HepG2 (cell line): ENCODE results near the gene RAPGEFL1. TPM values are rescaled to one million over a fixed set of nuclear protein-coding genes. Genes with fewer than 3 reads are reported as not detected.
A peak's percentile ranks its signal among the peaks of the same experiment; 100 is the strongest.

Source experiments
- ATF1 ChIP-seq: IDR thresholded peaks from 2 replicates; pipeline ENCODE4 v1.6.1; 2016; ENCODE audit warnings: mild to moderate bottlenecking, control low read depth
- ATM ChIP-seq: fragments of 450-650 bp; IDR thresholded peaks from 2 replicates; pipeline ENCODE4 v1.7.1; 2017; ENCODE audit warnings: mild to moderate bottlenecking, borderline replicate concordance
- CHD4 ChIP-seq: fragments of 200-600 bp; sonication (generic); IDR thresholded peaks from 2 replicates; pipeline ENCODE4 v1.7.0; 2017; ENCODE audit warnings: mild to moderate bottlenecking, low read length, borderline replicate concordance
- ESRRA ChIP-seq: sonication (generic); formaldehyde crosslinking; IDR thresholded peaks from 2 replicates; pipeline ENCODE4 v1.5.1; 2020; ENCODE audit warnings: mild to moderate bottlenecking, low read depth, missing genetic modification reagents
- FIP1L1 ChIP-seq: fragments of 200-400 bp; formaldehyde crosslinking; IDR thresholded peaks from 2 replicates; pipeline ENCODE4 v1.6.1; 2018; ENCODE audit warnings: low read depth, mild to moderate bottlenecking, low read length, moderate library complexity, borderline replicate concordance; ENCODE audit not compliant: insufficient read depth
- MATR3 ChIP-seq: sonication (generic); formaldehyde crosslinking; IDR thresholded peaks from 2 replicates; pipeline ENCODE4 v1.4.0; 2020; ENCODE audit warnings: missing genetic modification reagents
- NBN ChIP-seq: fragments of 450-650 bp; conservative IDR thresholded peaks from 2 replicates; pipeline ENCODE4 v1.6.1; 2017
- NFYB ChIP-seq: sonication (generic); formaldehyde crosslinking; IDR thresholded peaks from 2 replicates; pipeline ENCODE4 v1.4.0; 2020; ENCODE audit warnings: missing genetic modification reagents
- NR2F1 ChIP-seq, 2 experiments: fragments of 450-650 bp in 1 of 2; formaldehyde crosslinking in 1 of 2; IDR thresholded peaks; 2 replicates each; pipeline versions ENCODE4 v1.5.0 to v1.6.1; 2016 to 2020; ENCODE audit warnings: mild to moderate bottlenecking in 1 of 2, missing compliant biosample characterization in 1 of 2, missing genetic modification reagents in 1 of 2, moderate library complexity in 1 of 2
- PHB2 ChIP-seq: fragments of 450-650 bp; IDR thresholded peaks from 2 replicates; pipeline ENCODE4 v1.6.1; 2018; ENCODE audit not compliant: partially characterized antibody
- RAD51 ChIP-seq: fragments of 450-650 bp; IDR thresholded peaks from 2 replicates; pipeline ENCODE4 v1.6.1; 2016; ENCODE audit warnings: borderline replicate concordance
- REPIN1 ChIP-seq: sonication (generic); formaldehyde crosslinking; IDR thresholded peaks from 2 replicates; pipeline ENCODE4 v1.8.0; 2022; ENCODE audit warnings: missing genetic modification reagents, low read depth, mild to moderate bottlenecking, borderline replicate concordance
- RORA ChIP-seq: sonication (generic); formaldehyde crosslinking; IDR thresholded peaks from 2 replicates; pipeline ENCODE4 v1.5.0; 2020; ENCODE audit warnings: mild to moderate bottlenecking, missing genetic modification reagents, moderate library complexity
- SIX4 ChIP-seq: sonication (generic); formaldehyde crosslinking; IDR thresholded peaks from 2 replicates; pipeline ENCODE4 v1.4.0; 2020; ENCODE audit warnings: missing genetic modification reagents
- SOX13 ChIP-seq, 3 experiments: fragments of 450-650 bp in 1 of 3; sonication (generic) in 1 of 3; formaldehyde crosslinking in 1 of 3; IDR thresholded peaks in 2 of 3; conservative IDR thresholded peaks in 1 of 3; 2 replicates each; pipeline versions ENCODE4 v1.5.0 to v1.6.1; 2016 to 2020; ENCODE audit warnings: antibody characterized with exemption in 1 of 3, mild to moderate bottlenecking in 1 of 3, missing compliant biosample characterization in 1 of 3, missing genetic modification reagents in 1 of 3, moderate library complexity in 1 of 3
- THAP11 ChIP-seq: IDR thresholded peaks from 2 replicates; pipeline ENCODE4 v1.6.1; 2016; ENCODE audit warnings: missing biosample characterization, missing genetic modification reagents
- TRIM24 ChIP-seq: sonication (generic); formaldehyde crosslinking; IDR thresholded peaks from 2 replicates; pipeline ENCODE4 v1.8.0; 2022; ENCODE audit warnings: mild to moderate bottlenecking, missing genetic modification reagents
- ZMAT3 ChIP-seq: sonication (generic); formaldehyde crosslinking; conservative IDR thresholded peaks from 2 replicates; pipeline ENCODE4 v1.7.0; 2021; ENCODE audit warnings: missing genetic modification reagents
- ZNF24 ChIP-seq: fragments of 450-650 bp; IDR thresholded peaks from 2 replicates; pipeline ENCODE4 v1.6.1; 2017; ENCODE audit warnings: antibody characterized with exemption, mild to moderate bottlenecking
- ZNF510 ChIP-seq: sonication (generic); formaldehyde crosslinking; IDR thresholded peaks from 2 replicates; pipeline ENCODE4 v1.4.0; 2020; ENCODE audit warnings: low read depth, mild to moderate bottlenecking, missing genetic modification reagents
- ZNF644 ChIP-seq: IDR thresholded peaks from 2 replicates; pipeline ENCODE4 v1.6.1; 2016; ENCODE audit warnings: low read depth
- ZNF749 ChIP-seq: sonication (generic); formaldehyde crosslinking; IDR thresholded peaks from 2 replicates; pipeline ENCODE4 v1.8.0; 2022; ENCODE audit warnings: mild to moderate bottlenecking, missing genetic modification reagents, moderate library complexity, borderline replicate concordance
- ZNF883 ChIP-seq: sonication (generic); formaldehyde crosslinking; IDR thresholded peaks from 2 replicates; pipeline ENCODE4 v1.5.1; 2020; ENCODE audit warnings: mild to moderate bottlenecking, missing genetic modification reagents; ENCODE audit errors: not compliant biosample characterization
- ZSCAN20 ChIP-seq: sonication (generic); formaldehyde crosslinking; IDR thresholded peaks from 2 replicates; pipeline ENCODE4 v1.4.0; 2020; ENCODE audit warnings: missing genetic modification reagents, mild to moderate bottlenecking, borderline replicate concordance
- polyA plus RNA-seq, 8 experiments: library from polyadenylated mRNA; depleted of rRNA in 3 of 8; stranded (reverse) in 7 of 8; unstranded in 1 of 8; fragments of >200 nt; fragmentation: Illumina TruSeq in 4 of 8; extraction: Trizol in 4 of 8; gene quantifications; 2 replicates each; pipeline versions ENCODE4 v1.2.1 to v1.2.3, GENCODE V29; 2011 to 2016; ENCODE audit warnings: low read depth in 4 of 8, missing spikeins in 1 of 8, mixed read lengths in 1 of 8; ENCODE audit not compliant: insufficient read depth in 1 of 8
- total RNA-seq, 5 experiments: library from RNA; depleted of rRNA; stranded (reverse); fragments of >200 nt; fragmentation: Illumina TruSeq; extraction: Trizol; gene quantifications; 2 replicates each; pipeline ENCODE4 v1.2.3, GENCODE V29; 2016; ENCODE audit warnings: low read depth in 1 of 5
- TF ChIP-seq, protein P1 (sequence below): sonication (generic); formaldehyde crosslinking; IDR thresholded peaks from 2 replicates; pipeline ENCODE4 v1.8.1; 2023; ENCODE audit warnings: mild to moderate bottlenecking, missing genetic modification reagents
- TF ChIP-seq, protein P2 (sequence below): sonication (generic); formaldehyde crosslinking; IDR thresholded peaks from 2 replicates; pipeline ENCODE4 v1.9.0; 2021; ENCODE audit warnings: missing genetic modification reagents, borderline replicate concordance

RAPGEFL1 gene
- total and polyA plus RNA-seq, 2 of the 13 experiments (the other 11 are each of a cell fraction or from before 2014, with no cell fraction given) = 4.5 to 7.8 TPM

DNA sequence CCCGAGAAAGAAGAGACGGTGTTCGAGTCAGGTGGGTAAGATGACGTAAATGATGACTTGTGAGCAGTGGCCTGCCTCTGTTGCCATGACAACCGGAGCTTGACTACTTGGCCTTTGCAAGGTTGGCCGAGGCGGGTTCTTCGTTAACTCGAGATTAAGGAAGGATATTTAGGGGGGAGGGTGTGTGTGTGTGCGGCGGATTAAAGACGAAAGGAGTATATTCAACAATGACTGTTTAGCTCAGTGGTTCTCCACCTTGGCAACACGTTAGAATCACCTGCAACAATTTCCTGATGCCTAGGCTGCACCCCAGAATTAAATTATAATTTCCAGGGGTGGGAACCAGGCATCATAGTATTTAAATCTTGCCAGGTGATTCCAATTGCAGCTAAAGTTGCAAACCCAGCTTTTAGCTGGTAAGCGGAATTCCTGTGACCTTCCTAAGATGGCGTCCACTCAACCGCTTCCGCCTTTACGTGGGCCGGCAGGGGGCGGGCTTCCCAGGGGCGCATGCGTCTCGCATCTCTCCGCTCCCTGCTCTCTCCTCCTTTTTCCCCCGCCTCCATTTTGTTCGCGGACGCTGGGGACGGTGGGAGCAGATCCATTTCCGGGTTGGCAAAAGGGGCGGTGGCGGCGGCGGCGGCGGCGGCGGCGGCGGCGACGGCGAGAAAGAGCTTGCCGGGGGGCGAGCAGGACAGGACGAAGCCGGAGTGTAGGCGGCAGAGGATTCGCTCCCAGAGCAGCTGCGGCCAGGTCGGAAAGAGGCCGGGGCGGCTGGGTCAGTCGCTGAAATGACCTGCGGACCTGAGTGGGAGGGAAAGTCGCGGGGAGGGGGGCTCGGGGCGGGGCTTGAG, 41.7 kb downstream of the RAPGEFL1 start, which contains the start of gene WIPF2 (continued):
- no peak for TF ChIP-seq TRIM24 (CRISPR knock-in tag)
- 0 out of 2 replicates have a peak, but pooled peaks have one; percentile 24 for TF ChIP-seq SIX4 (CRISPR knock-in tag)
- no peak for TF ChIP-seq ATM
- no peak for TF ChIP-seq ZNF24
- TF ChIP-seq ZNF749 = no peak
- TF ChIP-seq FIP1L1 = no peak
- no peak for TF ChIP-seq PHB2
- no peak for TF ChIP-seq CHD4
- peak; percentile 65 for TF ChIP-seq ZNF883
- TF ChIP-seq ZMAT3 (CRISPR knock-in tag) = peak; percentile 75; the same call in 1 of the 2 replicates
- TF ChIP-seq, protein P1, sequence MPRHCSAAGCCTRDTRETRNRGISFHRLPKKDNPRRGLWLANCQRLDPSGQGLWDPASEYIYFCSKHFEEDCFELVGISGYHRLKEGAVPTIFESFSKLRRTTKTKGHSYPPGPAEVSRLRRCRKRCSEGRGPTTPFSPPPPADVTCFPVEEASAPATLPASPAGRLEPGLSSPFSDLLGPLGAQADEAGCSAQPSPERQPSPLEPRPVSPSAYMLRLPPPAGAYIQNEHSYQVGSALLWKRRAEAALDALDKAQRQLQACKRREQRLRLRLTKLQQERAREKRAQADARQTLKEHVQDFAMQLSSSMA (CRISPR knock-in tag) = peak; percentile 100
- TF ChIP-seq ATF1 = peak; percentile 67; the same call in 1 of the 2 replicates
- TF ChIP-seq RORA = no peak
- TF ChIP-seq NBN = no peak
- TF ChIP-seq THAP11 (CRISPR knock-in tag) = peak; percentile 92
- no peak; the same call in 1 of the 2 replicates for TF ChIP-seq ESRRA (CRISPR knock-in tag)
- no peak for TF ChIP-seq NFYB
- peak; percentile 58; the same call in 1 of the 2 replicates for TF ChIP-seq REPIN1 (CRISPR knock-in tag)
- no peak for TF ChIP-seq ZSCAN20
- TF ChIP-seq ZNF644 (CRISPR knock-in tag) = 0 out of 2 replicates have a peak, but pooled peaks have one; percentile 45
- TF ChIP-seq NR2F1 (CRISPR knock-in tag; IDR thresholded peaks at IDR 0.05) = peak; percentile 29 to 47; a peak in 2 of 4 replicates
- TF ChIP-seq MATR3 (CRISPR knock-in tag) = no peak
- TF ChIP-seq, protein P2, sequence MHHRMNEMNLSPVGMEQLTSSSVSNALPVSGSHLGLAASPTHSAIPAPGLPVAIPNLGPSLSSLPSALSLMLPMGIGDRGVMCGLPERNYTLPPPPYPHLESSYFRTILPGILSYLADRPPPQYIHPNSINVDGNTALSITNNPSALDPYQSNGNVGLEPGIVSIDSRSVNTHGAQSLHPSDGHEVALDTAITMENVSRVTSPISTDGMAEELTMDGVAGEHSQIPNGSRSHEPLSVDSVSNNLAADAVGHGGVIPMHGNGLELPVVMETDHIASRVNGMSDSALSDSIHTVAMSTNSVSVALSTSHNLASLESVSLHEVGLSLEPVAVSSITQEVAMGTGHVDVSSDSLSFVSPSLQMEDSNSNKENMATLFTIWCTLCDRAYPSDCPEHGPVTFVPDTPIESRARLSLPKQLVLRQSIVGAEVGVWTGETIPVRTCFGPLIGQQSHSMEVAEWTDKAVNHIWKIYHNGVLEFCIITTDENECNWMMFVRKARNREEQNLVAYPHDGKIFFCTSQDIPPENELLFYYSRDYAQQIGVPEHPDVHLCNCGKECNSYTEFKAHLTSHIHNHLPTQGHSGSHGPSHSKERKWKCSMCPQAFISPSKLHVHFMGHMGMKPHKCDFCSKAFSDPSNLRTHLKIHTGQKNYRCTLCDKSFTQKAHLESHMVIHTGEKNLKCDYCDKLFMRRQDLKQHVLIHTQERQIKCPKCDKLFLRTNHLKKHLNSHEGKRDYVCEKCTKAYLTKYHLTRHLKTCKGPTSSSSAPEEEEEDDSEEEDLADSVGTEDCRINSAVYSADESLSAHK (CRISPR knock-in tag) = 0 out of 2 replicates have a peak, but pooled peaks have one; percentile 51
- TF ChIP-seq ZNF510 = peak; percentile 88; the same call in 1 of the 2 replicates
- TF ChIP-seq SOX13 (IDR thresholded peaks at IDR 0.05) = no peak
- TF ChIP-seq SOX13 (CRISPR knock-in tag; conservative IDR thresholded peaks at IDR 0.05 in 1 of 2, IDR thresholded peaks at IDR 0.05 in 1 of 2) = peak in 1 of 2 experiments; percentile 14; a peak in 1 of 4 replicates
- TF ChIP-seq RAD51 = no peak
